GM12892 (cell line): ENCODE results near the gene FLII.

Experiments
- POLR2A ChIP-seq: IDR thresholded peaks from 2 replicates; pipeline ENCODE4 v1.6.1; 2011; ENCODE audit warnings: low read depth, low read length, control low read depth
- POLR2AphosphoS5 ChIP-seq: IDR thresholded peaks from 2 replicates; pipeline ENCODE4 v1.6.1; 2011; ENCODE audit warnings: low read depth, low read length, control low read depth
- TAF1 ChIP-seq: IDR thresholded peaks from 2 replicates; pipeline ENCODE4 v1.6.1; 2011; ENCODE audit warnings: low read depth, mild to moderate bottlenecking, control low read depth, low read length, borderline replicate concordance

DNA sequence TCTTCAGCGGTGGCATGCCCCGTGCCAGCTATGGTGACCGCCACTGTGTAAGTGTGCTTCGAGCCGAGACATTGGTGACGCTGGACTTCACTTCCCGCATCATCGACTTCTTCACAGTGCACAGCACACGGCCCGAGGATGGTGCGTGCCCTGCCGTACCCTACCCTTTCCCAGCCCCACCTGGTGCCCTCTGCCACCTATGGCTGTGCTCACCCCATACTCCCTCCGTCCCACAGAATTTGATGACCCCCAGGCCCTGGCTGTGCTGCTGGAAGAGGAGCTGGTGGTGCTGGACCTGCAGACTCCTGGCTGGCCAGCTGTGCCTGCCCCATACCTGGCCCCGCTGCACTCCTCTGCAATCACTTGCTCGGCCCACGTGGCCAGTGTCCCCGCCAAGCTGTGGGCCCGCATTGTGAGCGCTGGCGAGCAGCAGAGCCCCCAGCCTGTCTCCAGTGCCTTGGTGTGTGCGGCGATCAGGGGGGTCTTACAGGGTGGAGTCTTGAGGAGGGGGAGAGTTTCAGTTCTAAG is 23.6 kb downstream of the FLII start:
- TF ChIP-seq POLR2A, result no peak
- no peak for TF ChIP-seq POLR2AphosphoS5
- no peak for TF ChIP-seq TAF1
